Measurements from ENCODE around the gene USP17L5. TPM values are rescaled to one million over a fixed set of nuclear protein-coding genes. Genes with fewer than 3 reads are reported as not detected.
A peak's percentile ranks its signal among the peaks of the same experiment; 100 is the strongest.
"Not testable (repeated sequence)": the region's sequence is repeated elsewhere in the genome, so short reads cannot be mapped to it uniquely, and the experiment has no call there.

USP17L5 gene
- total and polyA plus RNA-seq, 2 donors (not counting 3 experiments of a cell fraction or from before 2014, with no cell fraction given) = not detected

DNA sequence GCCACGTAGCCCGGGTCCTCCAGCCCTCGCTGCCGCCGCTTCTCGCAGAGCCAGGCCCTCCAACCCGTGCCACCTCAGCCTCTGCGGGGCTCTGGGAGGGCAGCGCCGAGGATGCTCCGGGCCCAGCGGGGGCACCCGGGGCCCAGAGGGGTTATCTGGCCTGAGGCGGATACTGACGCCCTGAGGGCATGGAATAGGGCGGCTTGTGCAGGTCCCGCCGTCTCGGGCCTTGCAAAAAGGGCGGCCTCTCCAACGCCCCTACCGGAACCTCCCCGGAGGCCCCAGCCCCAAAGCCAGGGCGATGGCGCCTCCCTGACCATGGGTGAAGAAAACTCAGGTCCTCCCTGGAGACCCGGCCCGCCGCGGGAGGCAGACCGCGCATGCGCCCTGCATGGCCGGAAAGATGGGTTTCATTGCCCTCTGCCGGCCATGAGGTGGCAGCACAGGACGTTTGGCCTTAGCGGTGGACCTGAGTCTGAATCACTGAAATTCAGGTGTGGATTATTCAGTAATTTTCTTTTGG is 41.9 kb downstream of the USP17L5 start:
- H4K20me1 ChIP-seq (replicated peaks; ENCODE audit: control insufficient read depth, extremely low read depth, insufficient read depth, low read length); CTCF ChIA-PET; H3K9ac ChIP-seq (replicated peaks; ENCODE audit: extremely low read depth, insufficient read depth, low read length); H3K4me3 ChIP-seq (replicated peaks in 1 of 3; ENCODE audit: insufficient read depth in 1 of 3, low read depth in 1 of 3, low read length in 3 of 3); dilution Hi-C loops (cut with MboI; ENCODE audit: extremely low pct_ligation_motif_present, low sequenced_read_pairs); H3K4me2 ChIP-seq (ENCODE audit: insufficient read depth, low read length); H3K4me1 ChIP-seq (ENCODE audit: control insufficient read depth, extremely low read depth, insufficient read depth, low read length); POLR2A ChIA-PET; H3K27ac ChIP-seq (ENCODE audit: insufficient read depth, low read depth, low read length); FAIRE-seq; H3K9me3 ChIP-seq (replicated peaks; ENCODE audit: control insufficient read depth, insufficient read depth, low read length); DNase-seq (ENCODE audit: low read depth, low spot score); H3K79me2 ChIP-seq (ENCODE audit: control insufficient read depth, insufficient read depth, low read length); intact Hi-C loops (cut with micrococcal nuclease); H3K9me1 ChIP-seq (replicated peaks; ENCODE audit: control insufficient read depth, extremely low read depth, insufficient read depth, low read length); H3K36me3 ChIP-seq (ENCODE audit: control insufficient read depth in 2 of 2, extremely low read depth in 1 of 2, insufficient read depth in 2 of 2, low read length in 2 of 2); BruUV-seq (replicated peaks); H3K27me3 ChIP-seq (ENCODE audit: control insufficient read depth in 2 of 2, insufficient read depth in 2 of 2, low read length in 2 of 2): not testable (repeated sequence)
- TF ChIP-seq, protein P1, sequence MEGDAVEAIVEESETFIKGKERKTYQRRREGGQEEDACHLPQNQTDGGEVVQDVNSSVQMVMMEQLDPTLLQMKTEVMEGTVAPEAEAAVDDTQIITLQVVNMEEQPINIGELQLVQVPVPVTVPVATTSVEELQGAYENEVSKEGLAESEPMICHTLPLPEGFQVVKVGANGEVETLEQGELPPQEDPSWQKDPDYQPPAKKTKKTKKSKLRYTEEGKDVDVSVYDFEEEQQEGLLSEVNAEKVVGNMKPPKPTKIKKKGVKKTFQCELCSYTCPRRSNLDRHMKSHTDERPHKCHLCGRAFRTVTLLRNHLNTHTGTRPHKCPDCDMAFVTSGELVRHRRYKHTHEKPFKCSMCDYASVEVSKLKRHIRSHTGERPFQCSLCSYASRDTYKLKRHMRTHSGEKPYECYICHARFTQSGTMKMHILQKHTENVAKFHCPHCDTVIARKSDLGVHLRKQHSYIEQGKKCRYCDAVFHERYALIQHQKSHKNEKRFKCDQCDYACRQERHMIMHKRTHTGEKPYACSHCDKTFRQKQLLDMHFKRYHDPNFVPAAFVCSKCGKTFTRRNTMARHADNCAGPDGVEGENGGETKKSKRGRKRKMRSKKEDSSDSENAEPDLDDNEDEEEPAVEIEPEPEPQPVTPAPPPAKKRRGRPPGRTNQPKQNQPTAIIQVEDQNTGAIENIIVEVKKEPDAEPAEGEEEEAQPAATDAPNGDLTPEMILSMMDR (IDR thresholded peaks at IDR 0.05; ENCODE audit: extremely low read depth in 1 of 2, insufficient read depth in 1 of 2, low read depth in 1 of 2, low read length in 2 of 2) = peak in 1 of 2 donors; percentile 20
- peak overlapping the region; percentile 57 for H2AFZ ChIP-seq (ENCODE audit: low read depth, low read length)

DNA sequence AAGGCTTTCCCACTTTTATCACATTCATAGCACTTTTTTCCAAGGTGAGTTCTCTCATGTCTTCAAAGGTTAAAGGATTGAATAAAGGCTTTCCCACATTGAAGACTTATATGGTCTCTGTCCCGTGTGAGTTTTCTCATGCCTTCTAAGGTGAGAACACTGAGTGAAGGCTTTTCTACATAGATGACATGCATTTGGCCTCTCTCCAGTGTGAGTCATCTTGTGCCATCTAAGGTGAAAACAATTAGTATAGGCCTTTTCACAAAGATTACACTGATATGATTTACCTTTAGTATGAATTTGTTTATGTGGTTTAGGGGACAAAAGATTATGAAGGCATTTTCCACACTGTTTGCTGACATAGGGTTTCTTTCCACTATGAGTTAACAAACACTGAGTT is 44.9 kb downstream of the USP17L5 start:
- Histone ChIP-seq H3K36me3 (ENCODE audit: control insufficient read depth in 2 of 2, extremely low read depth in 1 of 2, insufficient read depth in 2 of 2, low read length in 2 of 2) (no peaks in the 10 kb centered on the region), H3K9ac (replicated peaks; ENCODE audit: extremely low read depth, insufficient read depth, low read length) (no peak overlapping the region), H3K4me3 (replicated peaks in 1 of 3; ENCODE audit: insufficient read depth in 1 of 3, low read depth in 1 of 3, low read length in 3 of 3) (no peak overlapping the region), H3K4me2 (ENCODE audit: insufficient read depth, low read length) (no peak overlapping the region), H3K27ac (ENCODE audit: insufficient read depth, low read depth, low read length) (no peak overlapping the region), H4K20me1 (replicated peaks; ENCODE audit: control insufficient read depth, extremely low read depth, insufficient read depth, low read length) (no peaks in the 10 kb centered on the region), H3K4me1 (ENCODE audit: control insufficient read depth, extremely low read depth, insufficient read depth, low read length) (no peaks in the 10 kb centered on the region), H3K9me3 (replicated peaks; ENCODE audit: control insufficient read depth, insufficient read depth, low read length) (no peaks in the 10 kb centered on the region), H3K9me1 (replicated peaks; ENCODE audit: control insufficient read depth, extremely low read depth, insufficient read depth, low read length) (no peaks in the 10 kb centered on the region), H3K27me3 (ENCODE audit: control insufficient read depth in 2 of 2, insufficient read depth in 2 of 2, low read length in 2 of 2) (no peaks in the 10 kb centered on the region), H2AFZ (ENCODE audit: low read depth, low read length) (no peak overlapping the region), H3K79me2 (ENCODE audit: control insufficient read depth, insufficient read depth, low read length) (no peaks in the 10 kb centered on the region)
- dilution Hi-C loops (cut with MboI; ENCODE audit: extremely low pct_ligation_motif_present, low sequenced_read_pairs) = no loop called here
- intact Hi-C loops (cut with micrococcal nuclease) = no loop called here
- no peak for DNase-seq (ENCODE audit: low read depth, low spot score)
- CTCF ChIA-PET = no interaction called here
- no peak for TF ChIP-seq FOS (IDR thresholded peaks at IDR 0.05; ENCODE audit: borderline replicate concordance, insufficient read depth, low read length)
- TF ChIP-seq POLR2A (IDR thresholded peaks at IDR 0.05; ENCODE audit: low read depth, low read length) = no peak
- TF ChIP-seq JUN (IDR thresholded peaks at IDR 0.05; ENCODE audit: borderline replicate concordance, insufficient read depth, insufficient read length, low read depth) = no peak
- no peak for TF ChIP-seq GATA2 (IDR thresholded peaks at IDR 0.05; ENCODE audit: insufficient read depth, insufficient read length, low read depth, low read length)
- no peak for TF ChIP-seq MYC (IDR thresholded peaks at IDR 0.05; ENCODE audit: low read depth, low read length)
- POLR2A ChIA-PET = no interaction called here
- no peak for FAIRE-seq
- BruUV-seq (replicated peaks) = no TSS peak

- DNase-seq (ENCODE audit: low read depth, low spot score); H3K4me2 ChIP-seq (ENCODE audit: insufficient read depth, low read length); H3K9ac ChIP-seq (replicated peaks; ENCODE audit: extremely low read depth, insufficient read depth, low read length); CTCF ChIA-PET; H3K79me2 ChIP-seq (ENCODE audit: control insufficient read depth, insufficient read depth, low read length); H2AFZ ChIP-seq (ENCODE audit: low read depth, low read length); H3K36me3 ChIP-seq (ENCODE audit: control insufficient read depth in 2 of 2, extremely low read depth in 1 of 2, insufficient read depth in 2 of 2, low read length in 2 of 2); dilution Hi-C loops (cut with MboI; ENCODE audit: extremely low pct_ligation_motif_present, low sequenced_read_pairs); FAIRE-seq; H4K20me1 ChIP-seq (replicated peaks; ENCODE audit: control insufficient read depth, extremely low read depth, insufficient read depth, low read length); BruUV-seq (replicated peaks); H3K9me1 ChIP-seq (replicated peaks; ENCODE audit: control insufficient read depth, extremely low read depth, insufficient read depth, low read length); intact Hi-C loops (cut with micrococcal nuclease); H3K27me3 ChIP-seq (ENCODE audit: control insufficient read depth in 2 of 2, insufficient read depth in 2 of 2, low read length in 2 of 2); H3K9me3 ChIP-seq (replicated peaks; ENCODE audit: control insufficient read depth, insufficient read depth, low read length); H3K27ac ChIP-seq (ENCODE audit: insufficient read depth, low read depth, low read length); POLR2A ChIA-PET; H3K4me1 ChIP-seq (ENCODE audit: control insufficient read depth, extremely low read depth, insufficient read depth, low read length); H3K4me3 ChIP-seq (replicated peaks in 1 of 3; ENCODE audit: insufficient read depth in 1 of 3, low read depth in 1 of 3, low read length in 3 of 3): not testable (repeated sequence)
These were observed 49.8 kb downstream of the USP17L5 start for GRCh38 chr4:9389001-9389400.
